Measurements from ENCODE around the gene DISC1.
A peak's percentile ranks its signal among the peaks of the same experiment; 100 is the strongest.
"Not testable (repeated sequence)": the region's sequence is repeated elsewhere in the genome, so short reads cannot be mapped to it uniquely, and the experiment has no call there.

DISC1 gene

DNA sequence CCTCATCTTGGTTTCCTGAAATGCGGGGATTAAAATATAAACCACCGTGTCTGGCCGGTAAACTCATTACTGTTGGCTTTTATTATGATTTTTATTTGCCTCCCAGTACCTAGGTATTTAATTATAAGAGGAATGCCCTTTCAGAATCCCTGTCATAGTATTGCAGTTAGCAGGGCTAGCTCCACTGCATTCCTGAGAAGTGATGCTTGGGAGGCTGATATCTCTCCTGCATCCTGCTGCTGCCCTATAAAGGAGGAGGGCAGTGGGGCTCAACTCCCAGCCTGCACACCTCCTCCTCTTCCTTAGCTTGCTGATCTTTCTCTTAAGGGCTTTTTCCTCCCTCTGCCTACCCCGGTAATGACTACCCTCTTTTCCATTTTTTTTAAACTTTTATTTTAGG lies 19.9 kb upstream of the DISC1 start:
- no peak for DNase-seq

- DNase-seq, result no peak
These were observed 16.2 kb upstream of the DISC1 start for GRCh38 chr1:231610388-231610787.

DNA sequence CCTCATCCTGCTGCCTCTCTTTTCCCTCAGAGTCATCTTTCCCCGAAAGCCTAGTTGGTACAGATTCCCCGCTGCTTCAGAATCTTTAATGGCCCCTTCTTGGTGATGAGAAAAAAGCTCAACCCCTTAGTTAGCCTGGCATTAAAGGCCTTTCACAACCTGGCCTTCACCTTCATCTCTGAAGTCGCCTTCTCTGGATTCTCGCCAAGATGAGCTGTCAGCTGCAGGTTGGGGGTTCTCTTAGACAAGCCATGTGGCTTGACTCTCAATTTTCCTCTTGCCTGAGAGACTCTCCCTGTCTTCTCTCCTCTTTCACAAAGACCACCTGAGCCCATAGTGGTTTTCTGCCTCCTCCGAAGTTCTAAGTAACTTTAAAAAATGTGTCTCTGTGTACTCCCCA lies 15.5 kb upstream of the DISC1 start:
- DNase-seq, result no peak

GRCh38 chr1:231611851-231612250 lies 14.7 kb upstream of the DISC1 start:
- DNase-seq, result no peak

DNA sequence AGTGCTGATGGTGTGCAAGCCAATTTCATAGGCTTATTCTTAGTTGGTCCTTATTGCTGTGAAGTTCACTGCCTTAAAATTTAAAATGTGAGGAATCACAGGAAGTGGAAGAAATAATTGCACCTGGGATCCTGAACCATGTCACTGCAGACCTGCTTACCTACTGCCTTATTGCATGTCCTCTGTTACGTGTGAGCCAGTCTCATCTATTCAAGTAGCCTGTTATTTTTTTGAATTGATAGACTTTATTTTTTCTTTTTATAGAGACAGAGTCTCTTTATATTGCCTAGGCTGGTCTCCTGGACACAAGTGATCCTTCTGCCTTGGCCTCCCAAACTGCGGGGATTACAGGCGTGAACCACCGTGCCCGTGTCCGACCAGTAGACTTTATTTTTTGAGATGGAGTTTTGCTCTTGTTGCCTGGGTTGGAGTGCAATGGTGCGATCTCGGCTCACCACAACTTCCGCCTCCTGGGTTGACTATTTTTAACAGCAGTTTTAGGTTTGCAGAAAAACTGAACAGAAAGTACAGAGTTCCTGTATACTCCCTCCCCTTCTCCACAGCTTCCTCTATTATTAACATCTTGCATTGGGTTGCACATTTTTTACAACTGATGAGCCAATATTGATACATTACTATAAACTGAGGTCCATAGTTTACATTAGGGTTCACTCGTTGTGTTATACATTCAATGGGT lies 14.0 kb upstream of the DISC1 start:
- peak in 2 of 4 experiments; percentile 9 to 26 for DNase-seq

- no peak for DNase-seq
These were observed 12.9 kb upstream of the DISC1 start for GRCh38 chr1:231613419-231614349.

DNA sequence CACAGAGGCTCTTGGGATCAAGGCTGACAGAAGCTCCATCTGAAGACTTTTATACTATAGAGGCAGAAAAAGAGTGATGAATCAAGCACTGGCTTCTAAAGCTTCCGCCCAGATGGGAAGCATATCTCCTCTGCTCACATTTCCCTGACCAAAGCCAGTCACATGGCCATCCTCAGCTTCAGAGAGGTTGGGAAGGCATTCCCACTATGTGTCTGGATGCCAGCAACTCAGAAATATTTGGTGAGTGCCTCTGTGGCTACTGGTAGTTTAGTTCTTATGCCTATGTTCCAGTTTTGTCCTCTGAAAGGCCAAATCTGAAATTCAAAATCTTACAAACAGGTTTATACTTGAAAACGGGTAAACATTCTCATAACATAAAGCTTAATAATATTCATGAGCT lies 9.9 kb upstream of the DISC1 start:
- DNase-seq, result no peak

- DNase-seq, result no peak
These were observed 7.9 kb upstream of the DISC1 start for GRCh38 chr1:231618609-231619256.

DNA sequence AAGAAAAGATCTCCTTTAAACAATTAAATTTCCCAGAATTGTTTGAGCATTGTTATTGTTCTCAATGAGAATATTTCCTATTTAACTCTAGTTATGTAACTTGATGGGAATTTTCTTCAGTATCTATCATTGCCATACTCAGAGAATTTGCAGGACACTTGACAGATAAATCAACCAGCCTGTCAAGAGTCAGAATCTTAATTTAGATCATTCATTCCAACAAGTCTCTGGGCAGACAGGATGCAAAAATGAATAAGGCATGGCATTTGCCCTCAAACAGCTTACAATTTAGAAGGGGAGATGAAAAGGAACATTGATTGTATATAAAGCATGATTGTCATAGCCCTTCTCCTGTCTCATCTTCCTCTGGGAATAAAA lies 7.3 kb upstream of the DISC1 start:
- no peak for DNase-seq

DNA sequence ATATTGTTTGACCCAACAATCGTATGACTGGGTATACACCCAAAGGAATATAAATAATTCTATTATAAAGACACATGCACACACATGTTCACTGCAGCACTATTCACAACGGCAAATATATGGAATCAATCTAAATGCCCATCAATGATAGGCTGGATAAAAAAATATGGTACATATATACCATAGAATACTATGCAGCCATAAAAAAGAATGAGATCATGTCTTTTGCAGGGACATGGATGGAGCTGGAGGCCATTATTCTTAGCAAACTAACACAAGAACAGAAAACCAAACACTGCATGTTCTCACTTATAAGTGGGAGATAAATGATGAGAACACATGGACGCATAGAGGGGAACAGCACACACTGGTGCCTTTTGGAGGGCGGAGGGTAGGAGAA lies 1.5 kb upstream of the DISC1 start:
- DNase-seq, result not testable (repeated sequence)

DNA sequence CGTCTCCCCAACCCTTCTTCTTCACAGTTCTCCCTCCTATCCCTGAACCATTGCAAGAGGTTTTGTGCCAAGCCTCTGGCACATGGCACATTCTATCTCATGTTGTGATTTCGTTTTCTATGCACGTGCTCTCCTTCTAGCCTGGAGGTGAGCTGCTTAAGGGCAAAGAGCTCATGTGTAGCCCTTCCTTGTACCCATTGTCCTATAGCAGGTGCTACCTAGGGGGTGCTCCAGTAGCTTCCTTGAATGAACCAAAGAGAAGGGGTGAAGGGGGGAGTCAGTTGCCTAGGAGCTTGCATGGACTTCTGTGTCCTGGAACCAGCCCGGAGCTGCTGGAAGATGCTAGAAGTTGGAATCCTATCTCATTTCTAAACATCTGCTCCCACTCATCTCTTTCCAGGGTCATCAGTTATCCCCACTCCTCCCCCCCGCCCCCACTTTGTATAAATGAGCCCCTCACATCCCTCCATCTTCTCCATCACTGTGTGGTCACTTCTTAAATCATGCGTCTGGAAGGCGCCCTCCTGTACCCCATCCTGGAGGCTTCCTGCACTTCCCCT lies 535 bp upstream of the DISC1 start:
- no peak for DNase-seq

DNA sequence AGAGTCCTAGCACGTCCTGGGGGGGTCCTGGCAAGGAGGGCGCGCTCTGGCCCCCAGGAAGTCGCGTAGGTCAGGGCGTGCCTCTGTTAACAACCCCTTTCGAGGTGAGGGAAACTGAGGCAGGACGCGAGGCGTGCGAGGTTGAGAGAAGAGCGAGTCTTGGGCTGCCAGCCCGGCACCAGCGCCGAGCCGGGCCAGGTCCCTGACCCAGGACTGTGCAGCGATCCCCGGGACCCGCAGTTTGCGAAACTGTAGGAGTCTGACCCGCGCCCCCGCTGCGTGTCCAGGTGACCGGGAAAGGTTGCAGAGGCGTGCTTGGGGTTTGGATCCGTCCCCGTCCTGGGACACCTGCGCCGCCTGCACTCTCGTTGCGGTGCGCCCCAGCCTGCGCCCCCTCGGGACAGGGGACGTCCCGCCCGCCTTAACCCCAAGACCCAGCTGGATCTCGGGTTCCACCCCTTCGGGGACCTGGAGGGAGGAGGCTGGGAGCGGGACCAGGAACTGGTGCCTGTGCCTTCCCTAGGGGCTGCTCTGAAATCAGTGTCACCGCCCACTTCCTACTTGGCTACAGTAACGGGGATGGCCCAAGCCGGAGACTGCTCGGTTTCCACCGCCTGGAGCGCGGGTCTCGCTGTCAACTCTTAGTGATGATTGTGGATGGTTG lies 493 bp downstream of the DISC1 start:
- no peak for DNase-seq

DNA sequence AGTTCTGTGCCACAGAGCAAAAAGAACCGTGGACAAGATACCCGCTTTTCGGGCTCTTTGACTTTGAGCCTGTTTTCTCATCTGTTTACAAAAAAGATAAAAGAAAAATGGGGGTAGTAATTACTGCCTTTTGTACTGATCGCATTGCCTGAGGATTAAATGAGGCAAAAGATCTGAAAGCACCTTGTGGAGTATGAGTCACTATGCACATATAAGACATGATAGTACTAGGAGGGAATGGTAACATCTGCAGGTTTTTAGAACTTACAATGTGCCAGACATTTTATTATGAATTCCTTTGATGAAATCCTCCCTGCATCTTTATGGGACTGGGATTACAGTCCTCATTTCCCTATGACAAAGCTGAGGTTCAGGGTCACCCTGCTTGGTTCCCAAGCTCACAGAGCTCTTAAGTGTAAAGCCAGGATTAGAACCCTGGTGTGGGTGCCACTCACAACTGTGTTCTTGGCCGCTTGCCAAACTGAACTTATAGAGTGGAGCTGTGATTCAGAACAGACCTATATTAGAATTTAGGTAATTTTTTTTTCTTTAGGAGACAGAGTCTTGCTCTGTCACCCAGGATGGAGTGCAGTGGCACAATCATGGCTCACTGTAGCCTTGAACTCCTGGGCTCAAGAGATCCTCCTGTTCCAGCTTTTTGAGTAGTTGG lies 1.8 kb downstream of the DISC1 start:
- peak in 3 of 4 experiments; percentile 10 to 32 (median 15) for DNase-seq

DNA sequence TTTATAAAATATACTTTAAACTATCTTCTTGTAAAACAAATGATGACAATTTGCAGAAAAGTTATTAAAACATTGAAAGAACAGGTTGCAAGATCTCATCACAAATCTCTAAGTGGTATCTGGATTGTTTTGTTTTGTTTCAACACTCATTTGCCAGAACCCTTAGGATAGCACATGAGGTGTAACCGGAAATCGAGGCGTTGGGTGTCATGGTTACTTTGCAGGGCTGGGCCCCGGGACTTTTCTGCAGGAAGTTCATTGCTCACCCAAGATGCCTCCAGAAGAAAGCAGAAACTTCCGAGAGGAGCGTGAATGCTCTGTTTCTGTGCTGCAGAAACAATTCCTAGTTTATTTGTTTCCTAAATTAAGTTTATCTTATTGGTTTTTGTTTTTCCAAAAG lies 2.5 kb downstream of the DISC1 start:
- no peak for DNase-seq

DNA sequence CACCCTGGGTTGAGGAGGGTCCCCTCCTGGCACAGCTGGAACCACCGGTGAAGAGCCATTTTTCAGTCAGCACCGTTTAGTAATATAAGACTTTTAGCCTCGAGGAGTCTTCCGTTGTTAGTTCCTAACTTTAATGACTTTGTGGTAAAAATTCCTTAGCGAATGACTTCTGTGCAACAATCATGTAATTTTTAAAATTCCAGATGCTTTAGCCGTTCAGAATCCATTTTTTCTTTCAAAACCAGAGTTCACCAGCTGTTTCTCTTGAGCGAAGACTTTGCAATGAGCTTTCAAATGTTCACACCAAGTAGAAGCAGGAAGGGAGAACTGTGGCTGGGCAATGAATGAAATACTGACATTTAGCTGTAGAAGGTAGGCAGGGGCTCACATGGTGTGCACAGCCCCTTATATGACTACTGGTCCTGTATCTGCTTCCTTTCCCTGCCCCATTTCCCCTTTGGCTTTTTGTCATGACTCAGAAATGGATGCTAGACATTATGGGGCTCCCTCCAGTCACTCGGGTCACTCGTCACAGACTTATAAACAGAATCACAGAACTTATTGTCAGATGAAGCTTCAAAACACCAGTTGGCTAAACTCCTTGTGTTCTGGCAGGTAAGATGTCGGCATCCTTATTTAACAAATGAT lies 4.1 kb downstream of the DISC1 start:
- no peak for DNase-seq

DNA sequence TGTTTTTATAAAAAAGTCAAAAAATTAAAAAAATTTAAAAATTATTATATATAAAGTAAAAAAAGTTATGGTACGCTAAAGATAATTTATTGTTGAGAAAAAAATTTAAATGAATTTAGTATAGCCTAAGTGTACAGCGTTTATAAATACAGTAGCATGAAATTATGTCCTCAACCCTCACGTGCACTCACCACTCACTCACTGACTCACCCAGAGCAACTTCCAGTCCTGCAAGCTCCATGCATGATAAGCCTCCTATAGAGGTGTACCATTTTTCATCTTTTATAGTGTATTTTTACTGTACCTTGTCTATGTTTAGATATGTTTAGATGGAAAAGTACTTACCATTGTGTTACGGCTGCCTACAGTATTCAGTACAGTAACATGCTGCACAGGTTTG lies 5.1 kb downstream of the DISC1 start:
- no peak for DNase-seq

GRCh38 chr1:231632119-231632518 lies 5.5 kb downstream of the DISC1 start:
- DNase-seq, result no peak

DNA sequence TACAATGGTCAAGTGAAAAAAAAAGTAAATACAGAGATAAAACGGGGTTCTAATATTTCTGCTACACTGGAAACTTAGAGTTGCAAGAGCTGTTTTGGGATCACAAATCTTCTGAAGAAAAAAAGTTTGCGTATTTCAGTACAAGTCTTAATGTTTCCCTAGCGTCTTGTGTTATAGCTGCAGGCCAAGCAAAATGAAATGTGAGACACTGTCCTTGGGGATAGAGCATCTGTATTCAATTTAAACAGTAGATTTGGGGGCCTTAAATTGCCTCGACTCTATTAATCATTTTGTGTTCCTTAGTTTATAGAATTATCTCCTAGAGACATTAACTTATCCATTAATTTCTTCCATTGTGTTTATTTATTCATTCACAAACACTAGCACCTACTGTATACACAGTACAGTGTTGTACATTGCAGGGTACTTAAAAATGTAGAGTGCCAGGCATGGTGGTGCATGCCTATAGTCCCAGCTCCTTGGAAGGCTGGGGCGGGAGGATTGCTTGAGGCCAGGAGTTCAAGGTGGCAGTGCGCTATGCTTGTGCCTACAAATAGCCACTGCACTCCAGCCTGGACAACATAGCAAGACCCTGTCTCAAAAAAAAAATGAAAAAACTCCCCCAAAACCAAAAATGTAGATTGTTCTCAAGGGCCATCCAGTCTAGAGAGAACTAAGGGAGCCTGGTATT lies 7.9 kb downstream of the DISC1 start:
- DNase-seq, result no peak

GRCh38 chr1:231636157-231636556 lies 9.6 kb downstream of the DISC1 start:
- DNase-seq, result no peak

DNA sequence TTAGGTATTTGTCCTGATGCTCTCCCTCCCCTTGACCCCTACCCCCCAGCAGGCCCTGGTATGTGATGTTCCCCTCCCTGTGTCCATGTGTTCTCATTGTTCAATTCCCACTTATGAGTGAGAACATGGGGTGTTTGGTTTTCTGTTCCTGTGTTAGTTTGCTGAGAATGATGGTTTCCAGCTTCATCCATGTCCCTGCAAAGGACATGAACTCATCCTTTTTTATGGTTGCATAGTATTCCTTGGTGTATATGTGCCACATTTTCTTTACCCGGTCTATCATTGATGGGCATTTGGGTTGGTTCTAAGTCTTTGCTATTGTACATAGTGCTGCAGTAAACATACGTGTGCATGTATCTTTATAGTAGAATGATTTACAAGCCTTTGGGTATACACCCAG lies 10.3 kb downstream of the DISC1 start:
- not testable (repeated sequence) for DNase-seq

DNA sequence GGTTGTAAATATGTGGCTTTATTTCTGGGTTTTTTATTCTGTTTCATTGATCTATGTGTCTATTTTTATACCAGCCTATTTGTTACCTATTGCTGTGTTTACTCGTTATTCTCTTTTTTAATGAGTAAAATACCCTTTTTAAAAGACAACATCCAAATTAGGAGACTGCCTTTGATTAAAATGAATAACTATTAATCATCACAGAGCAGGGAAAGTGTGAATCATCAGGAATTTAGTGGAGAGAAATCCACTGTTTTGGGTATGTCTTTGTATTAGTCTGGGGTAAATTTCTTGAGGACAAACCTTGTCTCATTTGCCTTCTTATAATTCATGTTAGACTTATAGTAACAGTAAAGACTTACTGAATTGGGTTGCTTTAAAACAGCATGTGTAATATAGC lies 12.1 kb downstream of the DISC1 start:
- DNase-seq, result no peak

All from activated CD4-positive, CD25-positive, alpha-beta regulatory T cell (primary cell).